Measurements from ENCODE around the gene FLOT2. TPM values are rescaled to one million over a fixed set of nuclear protein-coding genes. Genes with fewer than 3 reads are reported as not detected.
"Not testable (repeated sequence)": the region's sequence is repeated elsewhere in the genome, so short reads cannot be mapped to it uniquely, and the experiment has no call there.

Gene FLOT2
- total RNA-seq, 4 donors from 2014 or later = 38.7 to 117 (median 45.6) TPM

GRCh38 chr17:28855336-28855679 is 42.2 kb downstream of the FLOT2 start:
- TF ChIP-seq CTCF (IDR thresholded peaks at IDR 0.05) (no peak), POLR2A (IDR thresholded peaks at IDR 0.05) (no peak)
- no peak for DNase-seq (ENCODE audit: low spot score in 2 of 2)
- peak overlapping the region; percentile 85 for H3K4me3 ChIP-seq (ENCODE audit: low read depth, poor library complexity, severe bottlenecking)
- 18 to 19% methylated on average over 5 of the region's 5 CpGs for WGBS, 2 donors
- intact Hi-C loops (cut with DNase I; ENCODE audit: low total_unique reads) = no loop called here

- 1 to 2% methylated on average over 42 of the region's 42 CpGs for WGBS, 2 donors
- intact Hi-C loops (cut with DNase I; ENCODE audit: low total_unique reads) = no loop called here
- peak within 1 kb of the TSS; percentile 85 for H3K4me3 ChIP-seq (ENCODE audit: low read depth, poor library complexity, severe bottlenecking)
- peak; percentile 84 to 97 for DNase-seq (ENCODE audit: low spot score in 2 of 2)
- TF ChIP-seq CTCF (IDR thresholded peaks at IDR 0.05) (no peak), POLR2A (IDR thresholded peaks at IDR 0.05) (no peak)
Observed at GRCh38 chr17:28854457-28855335, 42.8 kb downstream of the FLOT2 start, which contains the start of gene ERAL1. TSS of gene ERAL1 (plus strand) at chr17:28855016. CDS start at chr17:28855035, 19 bp downstream.

- H3K4me3 ChIP-seq (ENCODE audit: low read depth, poor library complexity, severe bottlenecking) = no peak overlapping the region
- 92 to 96% methylated on average over 2 of the region's 2 CpGs for WGBS, 2 donors
- TF ChIP-seq CTCF (IDR thresholded peaks at IDR 0.05) (no peak), POLR2A (IDR thresholded peaks at IDR 0.05) (no peak)
- intact Hi-C loops (cut with DNase I; ENCODE audit: low total_unique reads) = no loop called here
- DNase-seq (ENCODE audit: low spot score in 2 of 2) = no peak
Observed at GRCh38 chr17:28853295-28853694, 44.2 kb downstream of the FLOT2 start.

- no peak for DNase-seq (ENCODE audit: low spot score in 2 of 2)
- intact Hi-C loops (cut with DNase I; ENCODE audit: low total_unique reads) = no loop called here
- WGBS, 2 donors = 82 to 87% methylated on average over 5 of the region's 5 CpGs
- H3K4me3 ChIP-seq (ENCODE audit: low read depth, poor library complexity, severe bottlenecking) = no peak overlapping the region
- TF ChIP-seq CTCF (IDR thresholded peaks at IDR 0.05) (no peak), POLR2A (IDR thresholded peaks at IDR 0.05) (no peak)
Observed at GRCh38 chr17:28849281-28849680, 48.3 kb downstream of the FLOT2 start.

GRCh38 chr17:28848667-28849066 is 48.9 kb downstream of the FLOT2 start:
- WGBS, 2 donors = 84 to 87% methylated on average over 15 of the region's 15 CpGs
- intact Hi-C loops (cut with DNase I; ENCODE audit: low total_unique reads); DNase-seq (ENCODE audit: low spot score in 2 of 2); H3K4me3 ChIP-seq (ENCODE audit: low read depth, poor library complexity, severe bottlenecking): not testable (repeated sequence)

GRCh38 chr17:28846699-28847098 is 50.8 kb downstream of the FLOT2 start:
- DNase-seq (ENCODE audit: low spot score in 2 of 2); intact Hi-C loops (cut with DNase I; ENCODE audit: low total_unique reads); H3K4me3 ChIP-seq (ENCODE audit: low read depth, poor library complexity, severe bottlenecking): not testable (repeated sequence)
- 84 to 92% methylated on average over 9 of the region's 9 CpGs for WGBS, 2 donors

- TF ChIP-seq CTCF (IDR thresholded peaks at IDR 0.05) (no peak), POLR2A (IDR thresholded peaks at IDR 0.05) (no peak)
- H3K4me3 ChIP-seq (ENCODE audit: low read depth, poor library complexity, severe bottlenecking) = no peak overlapping the region
- DNase-seq (ENCODE audit: low spot score in 2 of 2) = no peak
- 82 to 83% methylated on average over 10 of the region's 10 CpGs for WGBS, 2 donors
- intact Hi-C loops (cut with DNase I; ENCODE audit: low total_unique reads) = no loop called here
Observed at GRCh38 chr17:28846231-28846630, 51.3 kb downstream of the FLOT2 start.

Data from lower leg skin (tissue), 4 donors.